AG04450 (cell line): ENCODE data around the gene TMEM181. TPM values are rescaled to one million over a fixed set of nuclear protein-coding genes. Genes with fewer than 3 reads are reported as not detected.
"Not testable (repeated sequence)": the region's sequence is repeated elsewhere in the genome, so short reads cannot be mapped to it uniquely, and the experiment has no call there.

Experiments used
- CTCF ChIA-PET: fragments of 300-600, 350-600 bp; formaldehyde crosslinking; extraction: SDS; loops from one replicate; lab custom pipeline; 2022; ENCODE audit warnings: antibody characterized with exemption, inconsistent platforms; lab: Charles Lee
- POLR2A ChIA-PET: fragments of 350-600 bp; formaldehyde crosslinking; extraction: SDS; loops from one replicate; lab custom pipeline; 2021; ENCODE audit warnings: antibody characterized with exemption, inconsistent platforms; lab: Yijun Ruan, JAX
- DNase-seq: peaks from one replicate; pipeline ENCODE4 v3.0.0-alpha.2; 2011; ENCODE audit warnings: low read depth, low spot score
- H3K27ac ChIP-seq: one replicate; pipeline ENCODE4 v1.5.1; 2012; ENCODE audit warnings: low read depth, low read length, control low read depth
- H3K27me3 ChIP-seq: one replicate; pipeline ENCODE4 v1.6.0; 2012; ENCODE audit warnings: low read length; ENCODE audit not compliant: control insufficient read depth, insufficient read depth
- H3K4me3 ChIP-seq: 2 replicates; pipeline ENCODE4 v1.5.1; 2011; ENCODE audit warnings: mild to moderate bottlenecking, low read depth, low read length, control low read depth
- H3K9me3 ChIP-seq: 2 replicates; pipeline ENCODE4 v1.5.1; 2012; ENCODE audit warnings: low read length; ENCODE audit not compliant: control insufficient read depth, insufficient read depth
- CTCF ChIP-seq: IDR thresholded peaks from 2 replicates; pipeline ENCODE4 v1.5.1; 2011; ENCODE audit warnings: low read depth, low read length, control low read depth, inconsistent platforms
- polyA plus RNA-seq: library from polyadenylated mRNA; depleted of rRNA; stranded (reverse); fragments of >200 nt; gene quantifications from 2 replicates; pipeline ENCODE4 v1.2.3, GENCODE V29; 2011

The TMEM181 gene
- polyA plus RNA-seq, 1 experiment: 44.1 TPM

- CTCF ChIA-PET: interaction anchor here (0.6 to 7.2 kb wide), 7 partner anchors 9 to 390 kb away, joined by 3 to 111 read pairs (median 6); no protein-coding TSS in a partner anchor
- Histone ChIP-seq H3K4me3 (no peak overlapping the region), H3K27ac (no peak overlapping the region), H3K27me3 (no peaks in the 10 kb centered on the region), H3K9me3 (peaks cover 9% of the 10 kb centered on the region; the same call in 1 of the 2 replicates)
- POLR2A ChIA-PET: no interaction called here
- no peak for DNase-seq
- no peak for TF ChIP-seq CTCF
These were observed 43.6 kb downstream of the TMEM181 start for GRCh38 chr6:158603261-158604047.

- H3K27ac ChIP-seq: no peak overlapping the region
- CTCF ChIA-PET: interaction anchor here (0.6 to 7.2 kb wide), 11 partner anchors 9 to 390 kb away, joined by 3 to 111 read pairs (median 5); no protein-coding TSS in a partner anchor
- POLR2A ChIA-PET: no interaction called here
These were observed 44.1 kb downstream of the TMEM181 start for GRCh38 chr6:158604048-158604406.

GRCh38 chr6:158605266-158605878 lies 45.5 kb downstream of the TMEM181 start:
- peak; percentile 77 for TF ChIP-seq CTCF
- H3K27ac ChIP-seq: no peak overlapping the region
- ChIA-PET POLR2A (interaction anchor here (0.7 kb wide), 1 partner anchor 59 kb away, joined by 3 read pairs; no protein-coding TSS in a partner anchor), CTCF (interaction anchor here (0.6 to 7.2 kb wide), 43 partner anchors 9 to 455 kb away, joined by 3 to 111 read pairs (median 4); no protein-coding TSS in a partner anchor)
- DNase-seq: peak; percentile 46
- no peaks in the 10 kb centered on the region for H3K27me3 ChIP-seq
- H3K4me3 ChIP-seq: no peak overlapping the region
- peaks cover 9% of the 10 kb centered on the region; the same call in 1 of the 2 replicates for H3K9me3 ChIP-seq

More at GRCh38 chr6:158604048-158604406, 44.1 kb downstream of the TMEM181 start:
- H3K4me3 ChIP-seq: no peak overlapping the region
- H3K27me3 ChIP-seq: no peaks in the 10 kb centered on the region
- H3K9me3 ChIP-seq: peaks cover 9% of the 10 kb centered on the region; the same call in 1 of the 2 replicates
- TF ChIP-seq CTCF: no peak
- no peak for DNase-seq

GRCh38 chr6:158606011-158606410 lies 46.1 kb downstream of the TMEM181 start:
- H3K27me3 ChIP-seq, DNase-seq, H3K9me3 ChIP-seq, H3K4me3 ChIP-seq, H3K27ac ChIP-seq, POLR2A ChIA-PET: not testable (repeated sequence)
- CTCF ChIA-PET: interaction anchor here (0.6 to 7.2 kb wide), 36 partner anchors 10 to 456 kb away, joined by 3 to 111 read pairs (median 4); no protein-coding TSS in a partner anchor

GRCh38 chr6:158606935-158607334 lies 47.0 kb downstream of the TMEM181 start:
- ChIA-PET CTCF (interaction anchor here (0.6 to 7.2 kb wide), 4 partner anchors 305 to 393 kb away, joined by 3 to 111 read pairs (median 51); no protein-coding TSS in a partner anchor), POLR2A (no interaction called here)
- Histone ChIP-seq H3K4me3 (no peak overlapping the region), H3K27me3 (no peaks in the 10 kb centered on the region), H3K27ac (no peak overlapping the region), H3K9me3 (peaks cover 9% of the 10 kb centered on the region; the same call in 1 of the 2 replicates)
- DNase-seq: no peak
- TF ChIP-seq CTCF: no peak
